Upper lobe of left lung (tissue), 6 donors: ENCODE data around the gene IRF2BP1. TPM values are rescaled to one million over a fixed set of nuclear protein-coding genes. Genes with fewer than 3 reads are reported as not detected.

Experiments
- ATAC-seq, 2 donors: fragments of 200-7000 bp; cut with Tn5 transposase; one replicate each; pipeline ENCODE4 v1.9.1; 2022; ENCODE audit warnings: mild to moderate bottlenecking in 2 of 2, moderate library complexity in 2 of 2; ENCODE audit not compliant: low FRiP score in 2 of 2
- DNase-seq, 2 donors: peaks; one replicate each; pipeline ENCODE4 v3.0.0-alpha.2; 2019 to 2020
- H3K27ac ChIP-seq, 4 donors: fragments of 200-600 bp; sonication (generic); one replicate each; pipeline ENCODE4 v1.5.1; 2016 to 2019
- H3K27me3 ChIP-seq, 4 donors: fragments of 200-600 bp; sonication (generic); one replicate each; pipeline ENCODE4 v1.5.1; 2017 to 2019
- H3K36me3 ChIP-seq, 4 donors: fragments of 200-600 bp; sonication (generic); one replicate each; pipeline ENCODE4 v1.5.1; 2016 to 2019
- H3K4me1 ChIP-seq, 4 donors: fragments of 200-600 bp; sonication (generic); one replicate each; pipeline ENCODE4 v1.5.1; 2018 to 2019
- H3K4me3 ChIP-seq, 4 donors: fragments of 200-600 bp; sonication (generic); one replicate each; pipeline ENCODE4 v1.5.1; 2017 to 2019; ENCODE audit warnings: mild to moderate bottlenecking in 2 of 4, moderate library complexity in 1 of 4
- H3K9me3 ChIP-seq, 4 donors: fragments of 200-600 bp; sonication (generic); one replicate each; pipeline ENCODE4 v1.5.1; 2018 to 2019
- EP300 ChIP-seq, 4 donors: sonication (generic); formaldehyde crosslinking; IDR thresholded peaks; one replicate each; pipeline ENCODE4 v1.5.1; 2017; ENCODE audit warnings: antibody characterized with exemption in 4 of 4, control low read depth in 2 of 4
- POLR2A ChIP-seq, 4 donors: fragments of 450-650 bp; IDR thresholded peaks; one replicate each; pipeline ENCODE4 v1.5.1; 2016 to 2017; ENCODE audit warnings: antibody characterized with exemption in 4 of 4, mild to moderate bottlenecking in 2 of 4
- POLR2AphosphoS5 ChIP-seq, 2 donors: sonication (generic); formaldehyde crosslinking; IDR thresholded peaks; one replicate each; pipeline ENCODE4 v1.5.1; 2017; ENCODE audit warnings: antibody characterized with exemption in 2 of 2
- WGBS, 2 donors: methylation state at CpG; one replicate each; pipeline ENCODE4 v1.1.5; 2017 to 2018; 5-methylcytosine and 5-hydroxymethylcytosine counted together
- total RNA-seq, 6 donors: library from RNA; depleted of rRNA in 4 of 6; stranded (reverse); fragments of >200 nt in 4 of 6; gene quantifications; one replicate each; pipeline versions ENCODE4 v1.1.0 to v1.2.1, GENCODE V29; 2016 to 2021
- TF ChIP-seq, protein P1 (sequence below), 6 experiments: fragments of 450-650 bp in 4 of 6; fragments of 200-600 bp in 2 of 6; sonication (generic) in 2 of 6; IDR thresholded peaks; one replicate each; pipeline ENCODE4 v1.5.1; 2016 to 2019; ENCODE audit warnings: antibody characterized with exemption in 6 of 6
- donor health status: DM: no; HTN: no; CAD: no; lungs with moderate emphysema.
- donor health status: DM: no; HTN: yes; CAD: no; lungs with severe emphysema.

IRF2BP1 gene
- total RNA-seq, 6 donors from 2014 or later: 23.2 to 36.5 (median 30.5) TPM

DNA sequence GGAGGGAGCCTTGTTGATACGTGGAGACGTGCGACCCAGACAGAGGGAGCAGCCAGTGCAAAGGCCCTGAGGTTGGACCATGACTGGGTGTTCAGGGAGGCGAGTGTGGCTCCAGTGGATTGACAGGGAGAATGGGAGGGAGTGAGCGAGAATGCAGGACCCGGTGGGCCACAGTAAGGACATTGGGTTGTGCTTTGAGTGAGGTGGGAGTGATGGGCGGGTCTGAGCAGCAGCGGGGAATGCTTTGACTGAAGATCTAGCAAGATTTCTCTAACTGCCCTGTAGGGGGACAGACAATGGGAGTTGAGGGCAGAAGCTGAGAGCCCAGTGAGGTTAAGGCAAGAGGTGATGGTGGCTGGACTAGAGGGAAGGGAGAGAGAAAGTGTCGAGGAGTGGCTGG is 36.3 kb upstream of the IRF2BP1 start:
- Histone ChIP-seq H3K27me3 (no peaks in the 10 kb centered on the region), H3K4me3 (no peak overlapping the region), H3K27ac (no peak overlapping the region), H3K4me1 (no peaks in the 10 kb centered on the region), H3K9me3 (no peaks in the 10 kb centered on the region), H3K36me3 (no peaks in the 10 kb centered on the region)
- WGBS, 2 donors: 66 to 70% methylated on average over 9 of the region's 9 CpGs
- no peak for ATAC-seq
- TF ChIP-seq, protein P1, sequence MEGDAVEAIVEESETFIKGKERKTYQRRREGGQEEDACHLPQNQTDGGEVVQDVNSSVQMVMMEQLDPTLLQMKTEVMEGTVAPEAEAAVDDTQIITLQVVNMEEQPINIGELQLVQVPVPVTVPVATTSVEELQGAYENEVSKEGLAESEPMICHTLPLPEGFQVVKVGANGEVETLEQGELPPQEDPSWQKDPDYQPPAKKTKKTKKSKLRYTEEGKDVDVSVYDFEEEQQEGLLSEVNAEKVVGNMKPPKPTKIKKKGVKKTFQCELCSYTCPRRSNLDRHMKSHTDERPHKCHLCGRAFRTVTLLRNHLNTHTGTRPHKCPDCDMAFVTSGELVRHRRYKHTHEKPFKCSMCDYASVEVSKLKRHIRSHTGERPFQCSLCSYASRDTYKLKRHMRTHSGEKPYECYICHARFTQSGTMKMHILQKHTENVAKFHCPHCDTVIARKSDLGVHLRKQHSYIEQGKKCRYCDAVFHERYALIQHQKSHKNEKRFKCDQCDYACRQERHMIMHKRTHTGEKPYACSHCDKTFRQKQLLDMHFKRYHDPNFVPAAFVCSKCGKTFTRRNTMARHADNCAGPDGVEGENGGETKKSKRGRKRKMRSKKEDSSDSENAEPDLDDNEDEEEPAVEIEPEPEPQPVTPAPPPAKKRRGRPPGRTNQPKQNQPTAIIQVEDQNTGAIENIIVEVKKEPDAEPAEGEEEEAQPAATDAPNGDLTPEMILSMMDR (IDR thresholded peaks at IDR 0.05): peak in 1 of 6 experiments; percentile 6
- no peak for TF ChIP-seq EP300 (IDR thresholded peaks at IDR 0.05)
- DNase-seq: no peak

DNA sequence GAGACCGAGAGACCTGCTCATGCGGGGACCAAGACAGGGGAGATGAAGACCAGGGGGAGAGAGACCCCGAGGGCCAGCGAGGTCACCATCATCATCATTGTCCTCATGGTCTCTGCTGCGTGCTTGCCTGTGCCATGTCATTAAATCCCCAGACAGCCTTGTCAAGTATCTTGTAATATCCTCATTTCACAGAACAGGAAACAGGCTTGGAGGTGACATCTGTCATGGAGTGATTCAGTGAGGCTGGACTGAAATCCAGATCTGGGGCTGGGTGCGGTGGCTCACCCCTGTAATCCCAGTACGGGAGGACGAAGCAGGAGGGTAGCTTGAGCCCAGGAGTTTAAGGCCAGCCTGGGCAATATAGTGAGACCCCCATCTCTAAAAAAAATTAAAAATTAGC is 34.5 kb upstream of the IRF2BP1 start:
- H3K9me3 ChIP-seq: no peaks in the 10 kb centered on the region
- no peaks in the 10 kb centered on the region for H3K4me1 ChIP-seq
- TF ChIP-seq, protein P1 (IDR thresholded peaks at IDR 0.05): no peak
- TF ChIP-seq POLR2AphosphoS5 (IDR thresholded peaks at IDR 0.05): no peak
- TF ChIP-seq POLR2A (IDR thresholded peaks at IDR 0.05): no peak
- TF ChIP-seq EP300 (IDR thresholded peaks at IDR 0.05): no peak
- DNase-seq: no peak
- WGBS, 2 donors: 57 to 60% methylated on average over 8 of the region's 8 CpGs
- ATAC-seq: no peak
- H3K4me3 ChIP-seq: no peak overlapping the region
- H3K36me3 ChIP-seq: no peaks in the 10 kb centered on the region
- no peaks in the 10 kb centered on the region for H3K27me3 ChIP-seq
- no peak overlapping the region for H3K27ac ChIP-seq

DNA sequence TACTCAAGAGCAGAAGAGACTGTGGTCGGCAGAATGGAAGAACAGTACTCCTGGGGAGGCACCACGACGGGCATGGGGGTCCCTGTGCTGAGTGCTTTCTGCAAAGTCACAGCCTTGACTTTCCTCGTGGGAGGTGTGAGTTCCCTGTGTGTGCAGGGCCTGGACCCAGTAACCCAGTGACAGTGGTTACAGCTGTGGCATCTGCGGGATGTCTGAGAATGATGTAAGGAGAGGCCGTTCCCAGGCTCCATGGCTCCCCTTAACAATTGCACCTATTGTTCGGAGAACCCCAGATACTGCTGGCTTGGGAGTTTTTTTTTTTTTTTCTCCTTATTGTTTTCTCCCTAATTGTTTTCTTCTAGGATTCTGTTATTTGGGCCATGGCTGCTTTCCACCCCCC is 33.7 kb upstream of the IRF2BP1 start:
- H3K4me3 ChIP-seq: no peak overlapping the region
- no peak overlapping the region for H3K27ac ChIP-seq
- DNase-seq: no peak
- no peak for ATAC-seq
- H3K27me3 ChIP-seq: no peaks in the 10 kb centered on the region
- H3K4me1 ChIP-seq: no peaks in the 10 kb centered on the region
- TF ChIP-seq POLR2AphosphoS5 (IDR thresholded peaks at IDR 0.05) (no peak), POLR2A (IDR thresholded peaks at IDR 0.05) (no peak), EP300 (IDR thresholded peaks at IDR 0.05) (no peak)
- TF ChIP-seq, protein P1 (IDR thresholded peaks at IDR 0.05): no peak
- no peaks in the 10 kb centered on the region for H3K9me3 ChIP-seq
- no peaks in the 10 kb centered on the region for H3K36me3 ChIP-seq
- WGBS, 2 donors: 53 to 60% methylated on average over 7 of the region's 7 CpGs

DNA sequence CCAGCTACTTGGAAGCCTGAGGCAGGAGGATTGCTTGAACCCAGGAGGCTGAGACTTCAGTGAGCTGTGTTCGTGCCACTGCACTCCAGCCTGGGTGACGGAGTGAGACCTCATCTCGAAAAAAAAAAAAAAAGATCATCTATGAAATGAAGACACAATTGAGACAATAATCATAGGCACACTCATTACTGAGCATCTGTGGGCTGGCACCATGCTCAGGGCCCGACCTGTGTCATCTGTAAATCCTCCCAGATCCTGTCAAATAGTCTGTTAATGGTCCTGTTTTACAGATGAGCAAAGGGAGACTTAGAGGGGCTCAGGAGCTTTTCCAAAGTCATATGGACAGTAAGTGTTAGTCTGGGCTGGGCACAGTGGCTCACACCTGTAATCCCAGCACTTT is 32.8 kb upstream of the IRF2BP1 start:
- Histone ChIP-seq H3K36me3 (no peaks in the 10 kb centered on the region), H3K4me1 (no peaks in the 10 kb centered on the region), H3K27ac (no peak overlapping the region), H3K27me3 (no peaks in the 10 kb centered on the region), H3K4me3 (no peak overlapping the region), H3K9me3 (no peaks in the 10 kb centered on the region)
- no peak for DNase-seq
- no peak for ATAC-seq
- 66 to 84% methylated on average over 4 of the region's 4 CpGs for WGBS, 2 donors
- TF ChIP-seq POLR2A (IDR thresholded peaks at IDR 0.05) (no peak), EP300 (IDR thresholded peaks at IDR 0.05) (no peak), POLR2AphosphoS5 (IDR thresholded peaks at IDR 0.05) (no peak)
- TF ChIP-seq, protein P1 (IDR thresholded peaks at IDR 0.05): no peak

DNA sequence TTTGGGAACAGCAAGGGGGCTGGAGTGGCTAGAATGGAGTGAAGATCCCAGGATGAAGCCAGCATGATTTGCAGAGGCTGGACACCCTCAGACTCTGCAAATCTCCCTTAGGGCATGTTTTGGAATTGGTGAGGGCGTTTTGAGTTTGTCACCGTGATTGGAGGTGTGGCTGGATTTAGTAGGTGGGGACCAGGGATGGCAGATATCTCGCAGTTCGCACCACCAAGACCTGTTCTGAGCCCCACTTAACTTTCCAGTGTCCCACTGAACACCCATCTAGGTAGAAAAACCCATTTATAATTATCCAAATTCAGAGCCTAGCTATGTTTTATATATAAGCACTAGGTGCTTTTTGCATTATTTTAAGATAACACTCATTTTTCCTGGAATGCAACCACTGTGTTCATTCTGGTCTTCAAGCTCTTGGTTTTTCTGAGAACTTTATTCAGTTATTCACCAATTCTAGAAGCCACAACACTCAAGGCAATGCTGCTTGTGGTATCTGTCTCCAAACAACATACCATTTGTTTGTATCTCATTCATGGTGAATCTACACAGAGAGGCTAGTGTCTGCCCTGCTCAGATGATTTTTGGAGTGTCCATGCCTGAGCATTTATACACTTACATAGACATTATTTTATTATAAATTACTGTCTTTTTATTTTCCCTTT is 31.6 kb upstream of the IRF2BP1 start:
- DNase-seq (no peak), ATAC-seq (no peak)
- no peaks in the 10 kb centered on the region for H3K9me3 ChIP-seq
- 50 to 56% methylated on average over 4 of the region's 4 CpGs for WGBS, 2 donors
- TF ChIP-seq POLR2AphosphoS5 (IDR thresholded peaks at IDR 0.05) (no peak), EP300 (IDR thresholded peaks at IDR 0.05) (no peak), POLR2A (IDR thresholded peaks at IDR 0.05) (no peak)
- TF ChIP-seq, protein P1 (IDR thresholded peaks at IDR 0.05): no peak
- no peaks in the 10 kb centered on the region for H3K36me3 ChIP-seq
- H3K4me1 ChIP-seq: no peaks in the 10 kb centered on the region
- no peak overlapping the region for H3K27ac ChIP-seq
- no peaks in the 10 kb centered on the region for H3K27me3 ChIP-seq
- no peak overlapping the region for H3K4me3 ChIP-seq
